IPS-15b (cell line): Measurements from ENCODE around the gene ERBB4.

Source experiments
- H3K27me3 ChIP-seq: one replicate; pipeline ENCODE4 v1.6.1; 2013; ENCODE audit warnings: low read length; ENCODE audit not compliant: control insufficient read depth, insufficient read depth
- H3K36me3 ChIP-seq: one replicate; pipeline ENCODE4 v1.6.1; 2013; ENCODE audit warnings: low read length; ENCODE audit not compliant: control insufficient read depth, insufficient read depth
- H3K4me1 ChIP-seq: one replicate; pipeline ENCODE4 v1.6.1; 2013; ENCODE audit warnings: mild to moderate bottlenecking, low read length; ENCODE audit not compliant: control insufficient read depth, insufficient read depth
- H3K4me3 ChIP-seq: one replicate; pipeline ENCODE4 v1.5.1; 2013; ENCODE audit warnings: low read depth, low read length
- H3K9ac ChIP-seq: one replicate; pipeline ENCODE4 v1.6.1; 2013; ENCODE audit warnings: low read depth, mild to moderate bottlenecking, low read length
- H3K9me3 ChIP-seq: one replicate; pipeline ENCODE4 v1.6.1; 2013; ENCODE audit warnings: mild to moderate bottlenecking, low read length; ENCODE audit not compliant: control insufficient read depth, insufficient read depth

Gene ERBB4

GRCh38 chr2:211963969-211964368, 574.6 kb downstream of the ERBB4 start:
- Histone ChIP-seq H3K4me3 (no peak overlapping the region), H3K9me3 (no peaks in the 10 kb centered on the region), H3K4me1 (no peaks in the 10 kb centered on the region), H3K36me3 (no peaks in the 10 kb centered on the region), H3K27me3 (no peaks in the 10 kb centered on the region), H3K9ac (no peak overlapping the region)

- Histone ChIP-seq H3K36me3 (no peaks in the 10 kb centered on the region), H3K9ac (no peak overlapping the region), H3K27me3 (no peaks in the 10 kb centered on the region), H3K9me3 (no peaks in the 10 kb centered on the region), H3K4me1 (no peaks in the 10 kb centered on the region), H3K4me3 (no peak overlapping the region)
Observed at GRCh38 chr2:211957799-211958198, 580.8 kb downstream of the ERBB4 start.

- Histone ChIP-seq H3K4me3 (no peak overlapping the region), H3K4me1 (no peaks in the 10 kb centered on the region), H3K27me3 (no peaks in the 10 kb centered on the region), H3K9ac (no peak overlapping the region), H3K9me3 (no peaks in the 10 kb centered on the region), H3K36me3 (no peaks in the 10 kb centered on the region)
Observed at GRCh38 chr2:211955648-211956047, 583.0 kb downstream of the ERBB4 start.

GRCh38 chr2:211948932-211949331, 589.7 kb downstream of the ERBB4 start:
- Histone ChIP-seq H3K9me3 (no peaks in the 10 kb centered on the region), H3K27me3 (no peaks in the 10 kb centered on the region), H3K4me3 (no peak overlapping the region), H3K36me3 (no peaks in the 10 kb centered on the region), H3K9ac (no peak overlapping the region), H3K4me1 (no peaks in the 10 kb centered on the region)

- no peaks in the 10 kb centered on the region for H3K9me3 ChIP-seq
Observed at GRCh38 chr2:211946960-211947359, 591.6 kb downstream of the ERBB4 start.

GRCh38 chr2:211944572-211944971, 594.0 kb downstream of the ERBB4 start:
- H3K9ac ChIP-seq = no peak overlapping the region
- no peaks in the 10 kb centered on the region for H3K36me3 ChIP-seq
- H3K9me3 ChIP-seq = no peaks in the 10 kb centered on the region
- H3K27me3 ChIP-seq = no peaks in the 10 kb centered on the region
- no peaks in the 10 kb centered on the region for H3K4me1 ChIP-seq
- H3K4me3 ChIP-seq = no peak overlapping the region

More at GRCh38 chr2:211946960-211947359, 591.6 kb downstream of the ERBB4 start:
- Histone ChIP-seq H3K27me3 (no peaks in the 10 kb centered on the region), H3K4me1 (no peaks in the 10 kb centered on the region), H3K4me3 (no peak overlapping the region), H3K9ac (no peak overlapping the region), H3K36me3 (no peaks in the 10 kb centered on the region)

GRCh38 chr2:211942153-211942552, 596.4 kb downstream of the ERBB4 start:
- Histone ChIP-seq H3K4me3 (no peak overlapping the region), H3K27me3 (no peaks in the 10 kb centered on the region), H3K4me1 (no peaks in the 10 kb centered on the region), H3K9ac (no peak overlapping the region), H3K36me3 (no peaks in the 10 kb centered on the region), H3K9me3 (no peaks in the 10 kb centered on the region)

- Histone ChIP-seq H3K36me3 (no peaks in the 10 kb centered on the region), H3K4me1 (no peaks in the 10 kb centered on the region)
Observed at GRCh38 chr2:211941216-211941747, 597.3 kb downstream of the ERBB4 start.

GRCh38 chr2:211939177-211939576, 599.4 kb downstream of the ERBB4 start:
- Histone ChIP-seq H3K36me3 (no peaks in the 10 kb centered on the region), H3K4me3 (no peak overlapping the region), H3K4me1 (no peaks in the 10 kb centered on the region), H3K9me3 (no peaks in the 10 kb centered on the region), H3K27me3 (no peaks in the 10 kb centered on the region), H3K9ac (no peak overlapping the region)

More at GRCh38 chr2:211941216-211941747, 597.3 kb downstream of the ERBB4 start:
- H3K9ac ChIP-seq = no peak overlapping the region
- no peaks in the 10 kb centered on the region for H3K27me3 ChIP-seq
- H3K4me3 ChIP-seq = no peak overlapping the region
- H3K9me3 ChIP-seq = no peaks in the 10 kb centered on the region

- no peaks in the 10 kb centered on the region for H3K36me3 ChIP-seq
- H3K9ac ChIP-seq = no peak overlapping the region
- no peak overlapping the region for H3K4me3 ChIP-seq
- no peaks in the 10 kb centered on the region for H3K9me3 ChIP-seq
- H3K27me3 ChIP-seq = no peaks in the 10 kb centered on the region
- no peaks in the 10 kb centered on the region for H3K4me1 ChIP-seq
Observed at GRCh38 chr2:211934811-211935210, 603.8 kb downstream of the ERBB4 start.

- Histone ChIP-seq H3K36me3 (no peaks in the 10 kb centered on the region), H3K4me3 (no peak overlapping the region), H3K4me1 (no peaks in the 10 kb centered on the region), H3K27me3 (no peaks in the 10 kb centered on the region), H3K9ac (no peak overlapping the region), H3K9me3 (no peaks in the 10 kb centered on the region)
Observed at GRCh38 chr2:211931314-211931713, 607.3 kb downstream of the ERBB4 start.

GRCh38 chr2:211930331-211930730, 608.3 kb downstream of the ERBB4 start:
- no peak overlapping the region for H3K4me3 ChIP-seq
- no peaks in the 10 kb centered on the region for H3K27me3 ChIP-seq
- H3K9ac ChIP-seq = no peak overlapping the region
- H3K4me1 ChIP-seq = no peaks in the 10 kb centered on the region
- H3K36me3 ChIP-seq = no peaks in the 10 kb centered on the region
- H3K9me3 ChIP-seq = no peaks in the 10 kb centered on the region
